ENCODE data around the gene ZNF829.
A peak's percentile ranks its signal among the peaks of the same experiment; 100 is the strongest.

Gene ZNF829

GRCh38 chr19:36915992-36916830 lies at the start of gene ZNF829, which contains the start of gene ZNF568:
TSS of gene ZNF829 (minus strand) at chr19:36916291. CDS start at chr19:36915167, 1,124 bp downstream.
TSS of gene ZNF568 (plus strand) at chr19:36916332. CDS start at chr19:36922771, 6,439 bp downstream.
- peak; percentile 78 to 87 (median 83) for DNase-seq (ENCODE audit: low read depth in 4 of 4, low spot score in 1 of 4)

GRCh38 chr19:36963280-36963679 lies 47.2 kb upstream of the ZNF829 start:
- DNase-seq (ENCODE audit: low read depth in 4 of 4, low spot score in 1 of 4), result no peak

- no peak for DNase-seq (ENCODE audit: low read depth in 4 of 4, low spot score in 1 of 4)
Observed at GRCh38 chr19:36962346-36962745, 46.3 kb upstream of the ZNF829 start.

- DNase-seq (ENCODE audit: low read depth in 4 of 4, low spot score in 1 of 4), result no peak
Observed at GRCh38 chr19:36950335-36951119, 34.4 kb upstream of the ZNF829 start.

GRCh38 chr19:36939153-36939552 lies 23.1 kb upstream of the ZNF829 start:
- DNase-seq (ENCODE audit: low read depth in 4 of 4, low spot score in 1 of 4), result no peak

- DNase-seq (ENCODE audit: low read depth in 4 of 4, low spot score in 1 of 4), result no peak
Observed at GRCh38 chr19:36931684-36932083, 15.6 kb upstream of the ZNF829 start.

- DNase-seq (ENCODE audit: low read depth in 4 of 4, low spot score in 1 of 4), result no peak
Observed at GRCh38 chr19:36918090-36918489, 2.0 kb upstream of the ZNF829 start.

- DNase-seq (ENCODE audit: low read depth in 4 of 4, low spot score in 1 of 4), result no peak
Observed at GRCh38 chr19:36916991-36917390, 900 bp upstream of the ZNF829 start.

- no peak for DNase-seq (ENCODE audit: low read depth in 4 of 4, low spot score in 1 of 4)
Observed at GRCh38 chr19:36898422-36898821, 17.7 kb downstream of the ZNF829 start.

- DNase-seq (ENCODE audit: low read depth in 4 of 4, low spot score in 1 of 4), result no peak
Observed at GRCh38 chr19:36894849-36895383, 21.2 kb downstream of the ZNF829 start.

- DNase-seq (ENCODE audit: low read depth in 4 of 4, low spot score in 1 of 4), result no peak
Observed at GRCh38 chr19:36891768-36892357, 24.2 kb downstream of the ZNF829 start.

- no peak for DNase-seq (ENCODE audit: low read depth in 4 of 4, low spot score in 1 of 4)
Observed at GRCh38 chr19:36876993-36877938, 38.8 kb downstream of the ZNF829 start.

- DNase-seq (ENCODE audit: low read depth in 4 of 4, low spot score in 1 of 4), result no peak
Observed at GRCh38 chr19:36851898-36852297, 64.2 kb downstream of the ZNF829 start.

- peak; percentile 50 to 76 (median 72) for DNase-seq (ENCODE audit: low read depth in 4 of 4, low spot score in 1 of 4)
Observed at GRCh38 chr19:36850559-36851442, 65.3 kb downstream of the ZNF829 start, which contains the start of gene ZNF345. TSS of gene ZNF345 (plus strand) at chr19:36850876. CDS start at chr19:36876831, 25,955 bp downstream.

- peak; percentile 68 to 83 (median 74) for DNase-seq (ENCODE audit: low read depth in 4 of 4, low spot score in 1 of 4)
Observed at GRCh38 chr19:36849701-36850558, 66.2 kb downstream of the ZNF829 start.

- no peak for DNase-seq (ENCODE audit: low read depth in 4 of 4, low spot score in 1 of 4)
Observed at GRCh38 chr19:36847968-36848367, 68.1 kb downstream of the ZNF829 start.

- no peak for DNase-seq (ENCODE audit: low read depth in 4 of 4, low spot score in 1 of 4)
Observed at GRCh38 chr19:36838784-36839324, 77.2 kb downstream of the ZNF829 start.
